IPS DF 4.7 (cell line): ENCODE data around the gene VASN.
"Not testable (repeated sequence)": the region's sequence is repeated elsewhere in the genome, so short reads cannot be mapped to it uniquely, and the experiment has no call there.

Source experiments
- DNase-seq: peaks from one replicate; pipeline ENCODE4 v3.0.0-alpha.2; 2013; ENCODE audit warnings: low spot score; ENCODE audit errors: extremely low read depth

VASN gene

DNA sequence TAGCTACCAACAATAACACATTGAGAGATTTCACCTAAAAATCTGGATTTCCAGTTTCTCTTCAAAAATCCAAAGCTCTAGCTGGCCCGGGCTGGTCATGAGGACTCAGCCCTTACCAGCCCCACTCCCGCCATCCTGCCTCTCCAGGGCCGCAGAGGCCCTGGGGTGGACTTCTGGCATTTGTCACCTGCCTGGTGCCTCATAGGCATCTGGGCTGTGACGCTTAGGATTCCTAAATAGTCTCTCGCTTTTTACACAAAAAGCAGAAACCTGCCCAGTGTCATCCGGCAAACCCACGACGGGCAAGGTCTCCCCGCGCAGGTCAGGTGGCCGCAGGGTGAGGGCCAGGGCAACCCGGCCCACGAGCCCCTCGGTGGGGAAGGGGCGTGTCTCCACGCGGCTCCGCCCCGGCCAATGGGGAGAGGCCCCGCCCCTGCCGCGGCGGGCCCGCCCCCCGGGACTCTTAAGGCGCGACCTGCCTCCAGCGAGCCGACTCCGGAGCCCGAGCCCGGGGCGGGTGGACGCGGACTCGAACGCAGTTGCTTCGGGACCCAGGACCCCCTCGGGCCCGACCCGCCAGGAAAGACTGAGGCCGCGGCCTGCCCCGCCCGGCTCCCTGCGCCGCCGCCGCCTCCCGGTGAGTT, at the start of gene VASN:
VASN (plus strand) TSS at position 492 of the 644 bp plus-strand sequence. CDS start 9,030 bp downstream, outside the sequence.
- DNase-seq, result no peak

GRCh38 chr16:4322121-4323052, 49.3 kb upstream of the VASN start:
- no peak for DNase-seq

- no peak for DNase-seq
Observed at GRCh38 chr16:4323071-4323844, 48.4 kb upstream of the VASN start.

DNA sequence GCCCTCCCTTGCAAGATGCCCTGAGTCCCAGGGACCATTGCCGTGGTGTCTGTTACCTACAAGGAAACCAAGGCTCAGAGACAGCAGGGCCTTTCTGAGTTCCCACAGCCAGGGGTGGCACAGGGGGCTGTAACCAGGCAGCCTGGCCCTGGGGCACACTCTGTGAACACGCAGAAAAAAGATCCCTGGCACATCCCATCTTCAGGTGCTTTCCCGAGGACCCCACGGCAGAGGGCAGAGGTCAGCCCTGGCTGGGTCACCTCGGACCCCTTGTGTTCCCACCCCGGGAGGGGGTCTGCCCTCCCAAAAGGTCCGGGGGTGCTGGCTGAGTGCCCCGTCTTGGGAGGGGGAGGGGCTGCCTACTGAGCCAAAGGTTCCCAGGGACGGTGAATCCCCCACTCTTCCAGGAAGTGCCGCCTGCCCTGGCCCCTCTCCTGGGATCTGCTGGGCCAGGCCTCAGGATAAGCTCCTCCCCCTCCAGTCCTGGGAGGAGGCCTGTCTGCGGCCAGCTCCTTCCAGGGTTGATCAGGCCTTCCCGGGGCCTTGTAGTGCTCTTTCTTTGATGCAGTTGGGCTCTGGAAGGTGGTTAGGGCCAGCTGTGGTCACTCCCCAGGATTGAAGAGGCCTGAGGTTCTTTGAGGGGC, 47.7 kb upstream of the VASN start:
- DNase-seq, result no peak

GRCh38 chr16:4324492-4325252, 47.0 kb upstream of the VASN start:
- DNase-seq, result no peak

DNA sequence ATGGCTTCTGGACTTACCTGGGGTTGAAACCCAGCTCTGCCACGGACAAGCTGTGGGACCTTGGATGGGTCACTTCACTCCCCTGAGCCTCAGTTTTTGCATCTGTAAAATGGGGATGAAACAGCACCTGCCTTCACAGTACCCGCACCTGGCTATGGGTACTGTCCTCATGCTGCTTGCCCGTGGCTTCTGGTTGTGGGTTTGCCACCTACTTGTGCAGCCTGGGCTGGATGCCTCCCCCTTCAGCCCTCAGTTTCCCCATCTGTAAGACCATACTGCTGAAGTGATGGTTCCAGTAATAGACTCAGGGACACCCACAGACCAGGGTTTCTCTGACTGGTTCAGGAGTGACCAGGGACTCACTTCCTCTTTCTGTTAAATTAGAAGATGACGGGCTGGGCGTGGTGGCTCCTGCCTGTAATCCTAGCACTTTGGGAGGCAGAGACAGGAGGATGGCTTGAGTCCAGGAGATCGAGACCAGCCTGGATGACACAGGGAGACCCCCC, 46.3 kb upstream of the VASN start:
- DNase-seq, result no peak

GRCh38 chr16:4327386-4328045, 44.1 kb upstream of the VASN start:
- DNase-seq, result no peak

- DNase-seq, result no peak
Observed at GRCh38 chr16:4328046-4328781, 43.4 kb upstream of the VASN start.

GRCh38 chr16:4328782-4329775, 42.6 kb upstream of the VASN start:
- DNase-seq, result no peak

GRCh38 chr16:4330277-4330874, 41.3 kb upstream of the VASN start:
- no peak for DNase-seq

DNA sequence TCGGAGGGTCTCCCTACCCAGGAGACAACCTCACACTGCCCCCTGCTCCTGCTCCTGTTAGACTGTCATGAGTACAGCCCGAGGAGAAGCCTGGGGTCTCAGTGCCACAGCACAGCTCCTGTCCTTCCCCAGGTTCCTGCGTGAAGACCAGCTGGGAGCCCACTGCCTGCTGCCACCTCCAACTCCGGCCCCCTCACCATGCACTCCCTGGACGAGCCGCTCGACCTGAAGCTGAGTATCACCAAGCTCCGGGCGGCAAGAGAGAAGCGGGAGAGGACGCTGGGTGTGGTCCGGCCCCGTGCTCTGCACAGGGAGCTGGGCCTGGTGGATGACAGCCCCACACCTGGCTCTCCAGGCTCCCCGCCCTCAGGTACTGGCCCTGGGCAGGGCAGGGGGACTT, 39.6 kb upstream of the VASN start:
- no peak for DNase-seq

GRCh38 chr16:4332623-4333307, 38.9 kb upstream of the VASN start:
- no peak for DNase-seq

GRCh38 chr16:4333308-4333638, 38.4 kb upstream of the VASN start:
- no peak for DNase-seq

GRCh38 chr16:4333714-4334113, 37.9 kb upstream of the VASN start:
- not testable (repeated sequence) for DNase-seq

- DNase-seq, result no peak
Observed at GRCh38 chr16:4334724-4335495, 36.7 kb upstream of the VASN start.
